SH-SY5Y (cell line): ENCODE results near the gene SLC25A34.

Experiments used
- GATA2 ChIP-seq: IDR thresholded peaks from 2 replicates; pipeline ENCODE4 v1.6.1; 2011; ENCODE audit warnings: mild to moderate bottlenecking, low read depth, low read length
- GATA3 ChIP-seq: IDR thresholded peaks from 2 replicates; pipeline ENCODE4 v1.6.1; 2011; ENCODE audit warnings: low read depth, mild to moderate bottlenecking, low read length, moderate library complexity

DNA sequence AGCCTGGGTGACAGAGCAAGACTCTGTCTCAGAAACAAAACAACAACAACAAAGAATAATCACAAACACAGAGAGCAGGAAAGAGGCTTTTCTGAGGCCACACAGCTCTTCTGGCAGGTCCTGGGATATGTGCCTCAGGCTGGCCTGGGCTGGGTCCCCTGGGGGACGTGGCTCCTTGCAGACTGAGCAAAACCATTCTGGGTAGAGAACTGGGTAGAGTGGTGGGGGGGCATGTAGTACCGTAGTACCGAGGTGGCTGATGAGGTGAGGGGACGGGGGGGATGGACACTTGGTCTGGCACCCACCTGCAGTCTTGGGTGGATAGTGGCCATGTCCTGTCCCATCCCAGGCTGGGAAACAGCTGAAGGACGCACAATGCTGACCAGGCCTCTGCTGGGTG is 12.2 kb downstream of the SLC25A34 start:
- no peak for TF ChIP-seq GATA2
- no peak for TF ChIP-seq GATA3
